ENCODE data around the gene HOXA13.

Gene HOXA13

DNA sequence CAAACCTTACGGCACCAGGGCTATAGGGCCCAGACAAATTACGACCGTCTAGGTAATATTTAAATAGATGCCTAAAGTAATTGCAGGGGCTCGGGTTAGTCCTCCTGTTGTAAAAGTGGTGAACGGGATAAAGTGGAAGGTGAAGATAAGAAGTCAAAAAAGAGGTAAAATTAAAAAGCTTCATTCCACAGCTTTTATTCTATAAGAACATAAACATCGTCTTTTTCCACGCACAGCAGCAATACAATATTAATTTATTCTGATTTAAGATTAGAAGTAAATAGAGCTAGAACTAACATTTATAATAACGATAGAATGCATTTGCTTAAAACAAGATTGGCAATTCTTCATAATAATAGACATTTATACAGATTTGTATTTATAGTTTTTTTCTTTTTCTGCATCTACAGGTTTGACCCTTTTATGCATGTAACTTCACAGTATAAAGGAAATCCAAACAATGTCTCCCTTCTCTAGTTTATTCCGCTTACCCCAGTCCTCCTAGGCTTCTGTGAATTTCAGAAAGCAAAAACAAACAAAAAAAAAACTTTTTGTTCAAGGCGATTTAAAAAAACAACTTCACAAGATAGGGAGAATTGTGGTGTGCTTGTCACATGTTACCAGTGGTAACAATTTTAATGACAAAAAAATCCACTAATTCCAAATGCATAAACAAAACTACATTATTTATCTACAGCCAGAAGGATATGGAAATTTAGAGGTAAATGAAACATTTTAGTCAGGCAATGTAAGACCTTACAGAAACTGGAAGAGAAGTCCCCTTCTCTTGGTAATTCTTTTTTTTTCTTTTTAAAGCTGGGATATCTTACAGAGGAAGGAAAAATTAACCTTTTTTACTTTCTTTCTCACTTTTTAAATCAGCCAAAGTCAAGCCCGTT lies 29.2 kb downstream of the HOXA13 start:
- TF ChIP-seq ZNF280C (tag by site-specific recombination; IDR thresholded peaks at IDR 0.05) (no peak), HOXA7 (CRISPR knock-in tag; IDR thresholded peaks at IDR 0.05; ENCODE audit: borderline replicate concordance) (no peak), KLF10 (tag by site-specific recombination; IDR thresholded peaks at IDR 0.05) (peak; percentile 29; the same call in 1 of the 2 replicates), PRDM6 (tag by site-specific recombination; IDR thresholded peaks at IDR 0.05) (peak; percentile 94), PRDM1 (tag by site-specific recombination; IDR thresholded peaks at IDR 0.05) (peak; percentile 54)
- TF ChIP-seq, protein P1, sequence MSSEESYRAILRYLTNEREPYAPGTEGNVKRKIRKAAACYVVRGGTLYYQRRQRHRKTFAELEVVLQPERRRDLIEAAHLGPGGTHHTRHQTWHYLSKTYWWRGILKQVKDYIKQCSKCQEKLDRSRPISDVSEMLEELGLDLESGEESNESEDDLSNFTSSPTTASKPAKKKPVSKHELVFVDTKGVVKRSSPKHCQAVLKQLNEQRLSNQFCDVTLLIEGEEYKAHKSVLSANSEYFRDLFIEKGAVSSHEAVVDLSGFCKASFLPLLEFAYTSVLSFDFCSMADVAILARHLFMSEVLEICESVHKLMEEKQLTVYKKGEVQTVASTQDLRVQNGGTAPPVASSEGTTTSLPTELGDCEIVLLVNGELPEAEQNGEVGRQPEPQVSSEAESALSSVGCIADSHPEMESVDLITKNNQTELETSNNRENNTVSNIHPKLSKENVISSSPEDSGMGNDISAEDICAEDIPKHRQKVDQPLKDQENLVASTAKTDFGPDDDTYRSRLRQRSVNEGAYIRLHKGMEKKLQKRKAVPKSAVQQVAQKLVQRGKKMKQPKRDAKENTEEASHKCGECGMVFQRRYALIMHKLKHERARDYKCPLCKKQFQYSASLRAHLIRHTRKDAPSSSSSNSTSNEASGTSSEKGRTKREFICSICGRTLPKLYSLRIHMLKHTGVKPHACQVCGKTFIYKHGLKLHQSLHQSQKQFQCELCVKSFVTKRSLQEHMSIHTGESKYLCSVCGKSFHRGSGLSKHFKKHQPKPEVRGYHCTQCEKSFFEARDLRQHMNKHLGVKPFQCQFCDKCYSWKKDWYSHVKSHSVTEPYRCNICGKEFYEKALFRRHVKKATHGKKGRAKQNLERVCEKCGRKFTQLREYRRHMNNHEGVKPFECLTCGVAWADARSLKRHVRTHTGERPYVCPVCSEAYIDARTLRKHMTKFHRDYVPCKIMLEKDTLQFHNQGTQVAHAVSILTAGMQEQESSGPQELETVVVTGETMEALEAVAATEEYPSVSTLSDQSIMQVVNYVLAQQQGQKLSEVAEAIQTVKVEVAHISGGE (tag by site-specific recombination; conservative IDR thresholded peaks at IDR 0.05; ENCODE audit: low read depth), result no peak
- TF ChIP-seq, protein P2, sequence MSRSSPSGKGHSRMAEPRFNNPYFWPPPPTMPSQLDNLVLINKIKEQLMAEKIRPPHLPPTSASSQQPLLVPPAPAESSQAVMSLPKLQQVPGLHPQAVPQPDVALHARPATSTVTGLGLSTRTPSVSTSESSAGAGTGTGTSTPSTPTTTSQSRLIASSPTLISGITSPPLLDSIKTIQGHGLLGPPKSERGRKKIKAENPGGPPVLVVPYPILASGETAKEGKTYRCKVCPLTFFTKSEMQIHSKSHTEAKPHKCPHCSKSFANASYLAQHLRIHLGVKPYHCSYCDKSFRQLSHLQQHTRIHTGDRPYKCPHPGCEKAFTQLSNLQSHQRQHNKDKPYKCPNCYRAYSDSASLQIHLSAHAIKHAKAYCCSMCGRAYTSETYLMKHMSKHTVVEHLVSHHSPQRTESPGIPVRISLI (tag by site-specific recombination; IDR thresholded peaks at IDR 0.05), result peak; percentile 28; the same call in 1 of the 2 replicates
- Histone ChIP-seq H3K36me3 (ENCODE audit: control insufficient read depth in 2 of 2, insufficient read depth in 1 of 2, low read length in 2 of 2) (peaks cover 8 to 24% of the 10 kb centered on the region in 2 experiments), H3K4me1 (ENCODE audit: control insufficient read depth, insufficient read depth, low read length) (peaks cover 14% of the 10 kb centered on the region), H3K9me3 (ENCODE audit: control insufficient read depth, insufficient read depth, low read depth, low read length) (no peaks in the 10 kb centered on the region), H3K4me3 (ENCODE audit: low read depth, low read length) (peak overlapping the region; percentile 76), H3K27ac (ENCODE audit: extremely low read depth, low read depth, low read length) (peak overlapping the region; percentile 100)
- ChIA-PET CTCF (interaction anchor here (0.8 to 1.9 kb wide), 7 partner anchors 9 to 317 kb away, joined by 3 to 15 read pairs (median 4); no protein-coding TSS in a partner anchor), POLR2A (interaction anchor here (1.0 to 11.2 kb wide), 17 partner anchors 8 to 1315 kb away, joined by 3 to 237 read pairs (median 6); partner anchors contain the start of genes HOXA11, HOXA13 and HOXA7)

- peaks cover 8% of the 10 kb centered on the region; the same call in 1 of the 2 replicates for H3K4me1 ChIP-seq (ENCODE audit: control insufficient read depth, insufficient read depth, low read length)
- peak overlapping the region; percentile 76 for H3K4me3 ChIP-seq (ENCODE audit: low read depth, low read length)
- H3K36me3 ChIP-seq (ENCODE audit: control insufficient read depth in 2 of 2, insufficient read depth in 1 of 2, low read length in 2 of 2), result peaks cover 8 to 28% of the 10 kb centered on the region in 2 experiments
- ChIA-PET CTCF (interaction anchor here (0.8 to 1.9 kb wide), 5 partner anchors 9 to 20 kb away, joined by 3 to 15 read pairs (median 4); no protein-coding TSS in a partner anchor), POLR2A (interaction anchor here (1.0 to 11.2 kb wide), 16 partner anchors 7 to 1314 kb away, joined by 3 to 237 read pairs (median 8); partner anchors contain the start of genes HOXA11, HOXA13 and HOXA7)
- peak overlapping the region; percentile 100 for H3K27ac ChIP-seq (ENCODE audit: extremely low read depth, low read depth, low read length)
- no peaks in the 10 kb centered on the region for H3K9me3 ChIP-seq (ENCODE audit: control insufficient read depth, insufficient read depth, low read depth, low read length)
- no peak for TF ChIP-seq YY2 (tag by site-specific recombination; IDR thresholded peaks at IDR 0.05)
- no peak for TF ChIP-seq ZFP41 (tag by site-specific recombination; IDR thresholded peaks at IDR 0.05; ENCODE audit: borderline replicate concordance)
- no peak for TF ChIP-seq ZNF202 (tag by site-specific recombination; IDR thresholded peaks at IDR 0.05; ENCODE audit: borderline replicate concordance)
- TF ChIP-seq WT1 (tag by site-specific recombination; IDR thresholded peaks at IDR 0.05), result peak; percentile 74
- TF ChIP-seq ZNF335 (tag by site-specific recombination; conservative IDR thresholded peaks at IDR 0.05), result peak; percentile 55
- 0 out of 2 replicates have a peak, but pooled peaks have one; percentile 12 for TF ChIP-seq KLF16 (tag by site-specific recombination; IDR thresholded peaks at IDR 0.05)
- peak; percentile 77 for TF ChIP-seq KLF8 (tag by site-specific recombination; IDR thresholded peaks at IDR 0.05)
- TF ChIP-seq ZNF843 (tag by site-specific recombination; IDR thresholded peaks at IDR 0.05), result peak; percentile 20; the same call in 1 of the 2 replicates
- peak; percentile 56; the same call in 1 of the 2 replicates for TF ChIP-seq ZFP69B (tag by site-specific recombination; IDR thresholded peaks at IDR 0.05)
- no peak for TF ChIP-seq ZNF280D (tag by site-specific recombination; IDR thresholded peaks at IDR 0.05)
- TF ChIP-seq ZBTB8A (tag by site-specific recombination; IDR thresholded peaks at IDR 0.05), result peak; percentile 46
- peak; percentile 92 for TF ChIP-seq GLIS2 (tag by site-specific recombination; IDR thresholded peaks at IDR 0.05)
These were observed 30.0 kb downstream of the HOXA13 start for GRCh38 chr7:27169658-27170425.
